PC-9 (cell line): ENCODE measurements around the gene AFAP1L1. TPM values are rescaled to one million over a fixed set of nuclear protein-coding genes. Genes with fewer than 3 reads are reported as not detected.

Experiments
- BruUV-seq: library from RNA; stranded (reverse); fragments of 400-500 nt; replicated peaks from 2 replicates; lab custom pipeline; 2021; lab: Mats Ljungman, UMichigan
- CTCF ChIA-PET: fragments of 300-600 bp; sonication (Branson Sonifier 250); formaldehyde crosslinking; loops from one replicate; lab custom pipeline; 2022; ENCODE audit warnings: antibody characterized with exemption; lab: Charles Lee
- POLR2A ChIA-PET: fragments of 300-600 bp; sonication (Branson Sonifier 250); formaldehyde crosslinking; loops from one replicate; lab custom pipeline; 2022; ENCODE audit warnings: antibody characterized with exemption; ENCODE audit not compliant: unreplicated experiment; lab: Charles Lee
- DNase-seq, 2 experiments: peaks; one replicate each; pipeline versions ENCODE4 v3.0.0 to v3.0.0-alpha.2; 2015 to 2022; ENCODE audit warnings: mixed read lengths in 1 of 2
- H2AFZ ChIP-seq: fragments of 200-600 bp; sonication (generic); 2 replicates; pipeline ENCODE4 v1.8.1; 2017; ENCODE audit warnings: antibody characterized with exemption
- H3F3A ChIP-seq: fragments of 200-600 bp; sonication (generic); 2 replicates; pipeline ENCODE4 v1.8.1; 2017; ENCODE audit warnings: antibody characterized with exemption, mild to moderate bottlenecking, low read depth; ENCODE audit not compliant: insufficient read depth
- H3K27ac ChIP-seq: fragments of 200-600 bp; sonication (generic); 2 replicates; pipeline ENCODE4 v1.6.1; 2016; ENCODE audit warnings: mixed run types
- H3K27me3 ChIP-seq: fragments of 200-600 bp; sonication (generic); 2 replicates; pipeline ENCODE4 v1.6.1; 2016; ENCODE audit warnings: low read depth, mixed run types; ENCODE audit not compliant: insufficient read depth
- H3K36me3 ChIP-seq: fragments of 200-600 bp; sonication (generic); 2 replicates; pipeline ENCODE4 v1.6.1; 2016; ENCODE audit warnings: low read depth, mixed run types
- H3K4me1 ChIP-seq: fragments of 200-600 bp; sonication (generic); replicated peaks from 2 replicates; pipeline ENCODE4 v1.6.1; 2016; ENCODE audit warnings: mixed run types; ENCODE audit not compliant: insufficient read depth
- H3K4me2 ChIP-seq: fragments of 200-600 bp; sonication (generic); 2 replicates; pipeline ENCODE4 v1.6.1; 2017; ENCODE audit warnings: mixed run types
- H3K4me3 ChIP-seq: fragments of 200-600 bp; sonication (generic); 2 replicates; pipeline ENCODE4 v1.6.1; 2016; ENCODE audit warnings: mixed run types
- H3K79me2 ChIP-seq: fragments of 200-600 bp; sonication (generic); 2 replicates; pipeline ENCODE4 v1.6.1; 2017; ENCODE audit warnings: low read depth, mixed run types
- H3K9me2 ChIP-seq: fragments of 200-600 bp; sonication (generic); 2 replicates; pipeline ENCODE4 v1.8.1; 2017; ENCODE audit warnings: mild to moderate bottlenecking; ENCODE audit not compliant: insufficient read depth
- H3K9me3 ChIP-seq: fragments of 200-600 bp; sonication (generic); 2 replicates; pipeline ENCODE4 v1.8.1; 2016; ENCODE audit warnings: low read depth; ENCODE audit not compliant: insufficient read depth
- H4K20me1 ChIP-seq: fragments of 200-600 bp; sonication (generic); 2 replicates; pipeline ENCODE4 v1.8.1; 2017; ENCODE audit not compliant: insufficient read depth
- EZH2 ChIP-seq: fragments of 200-600 bp; sonication (generic); IDR thresholded peaks from 2 replicates; pipeline ENCODE4 v1.8.0; 2017; ENCODE audit warnings: antibody characterized with exemption, low read depth
- intact Hi-C: fragments of 100-400 bp; cut with micrococcal nuclease; formaldehyde crosslinking; loops from one replicate; pipeline ENCODE4 v1.10.0; 2022; ENCODE audit not compliant: unreplicated experiment
- total RNA-seq: library from RNA; stranded (reverse); gene quantifications from 2 replicates; pipeline ENCODE4 v1.2.3, GENCODE V29; 2021
- TF ChIP-seq, protein P1 (sequence below): fragments of 200-600 bp; sonication (generic); conservative IDR thresholded peaks from 2 replicates; pipeline ENCODE4 v1.6.1; 2017; ENCODE audit warnings: mixed run types, antibody characterized with exemption, mild to moderate bottlenecking, moderate library complexity

AFAP1L1 gene
- total RNA-seq, 1 experiment from 2014 or later = 9.6 TPM

DNA sequence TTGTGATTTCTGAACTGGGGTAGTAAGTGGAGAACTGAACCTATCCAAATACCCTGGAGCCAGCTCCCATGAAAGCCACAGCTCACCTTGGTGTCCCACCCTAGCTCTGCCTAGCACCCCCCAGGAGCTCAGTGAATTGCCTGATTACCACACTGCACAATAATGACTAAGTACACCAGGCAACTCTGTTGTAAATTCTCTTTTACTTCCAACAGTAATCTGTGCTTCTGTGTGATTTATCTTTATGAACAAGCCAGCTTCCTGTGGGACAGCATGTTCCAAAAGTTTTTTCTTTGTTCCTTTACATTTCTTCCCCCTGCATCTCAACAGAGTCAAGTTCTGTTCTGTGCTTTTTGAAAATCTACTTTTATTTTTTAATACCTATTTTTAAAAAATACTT is 51.6 kb downstream of the AFAP1L1 start:
- Histone ChIP-seq H3K27me3 (no peaks in the 10 kb centered on the region), H3K9me2 (no peaks in the 10 kb centered on the region), H3F3A (no peaks in the 10 kb centered on the region), H2AFZ (no peak overlapping the region), H3K79me2 (no peaks in the 10 kb centered on the region), H4K20me1 (no peaks in the 10 kb centered on the region), H3K9me3 (no peaks in the 10 kb centered on the region), H3K4me1 (peaks cover 3% of the 10 kb centered on the region; the same call in 1 of the 2 replicates), H3K36me3 (no peaks in the 10 kb centered on the region), H3K4me2 (no peak overlapping the region), H3K27ac (no peak overlapping the region), H3K4me3 (no peak overlapping the region)
- BruUV-seq = no TSS peak
- ChIA-PET CTCF (interaction anchor here (0.8 kb wide), 1 partner anchor 22 kb away, joined by 3 read pairs; no protein-coding TSS in a partner anchor), POLR2A (interaction anchor here (0.7 kb wide), 1 partner anchor 200 kb away, joined by 3 read pairs; no protein-coding TSS in a partner anchor)
- intact Hi-C loops = loop anchor here (5.0 kb wide), 1 partner anchor 34 kb away; the partner anchor contains the start of gene PCYOX1L
- no peak for TF ChIP-seq EZH2
- TF ChIP-seq, protein P1, sequence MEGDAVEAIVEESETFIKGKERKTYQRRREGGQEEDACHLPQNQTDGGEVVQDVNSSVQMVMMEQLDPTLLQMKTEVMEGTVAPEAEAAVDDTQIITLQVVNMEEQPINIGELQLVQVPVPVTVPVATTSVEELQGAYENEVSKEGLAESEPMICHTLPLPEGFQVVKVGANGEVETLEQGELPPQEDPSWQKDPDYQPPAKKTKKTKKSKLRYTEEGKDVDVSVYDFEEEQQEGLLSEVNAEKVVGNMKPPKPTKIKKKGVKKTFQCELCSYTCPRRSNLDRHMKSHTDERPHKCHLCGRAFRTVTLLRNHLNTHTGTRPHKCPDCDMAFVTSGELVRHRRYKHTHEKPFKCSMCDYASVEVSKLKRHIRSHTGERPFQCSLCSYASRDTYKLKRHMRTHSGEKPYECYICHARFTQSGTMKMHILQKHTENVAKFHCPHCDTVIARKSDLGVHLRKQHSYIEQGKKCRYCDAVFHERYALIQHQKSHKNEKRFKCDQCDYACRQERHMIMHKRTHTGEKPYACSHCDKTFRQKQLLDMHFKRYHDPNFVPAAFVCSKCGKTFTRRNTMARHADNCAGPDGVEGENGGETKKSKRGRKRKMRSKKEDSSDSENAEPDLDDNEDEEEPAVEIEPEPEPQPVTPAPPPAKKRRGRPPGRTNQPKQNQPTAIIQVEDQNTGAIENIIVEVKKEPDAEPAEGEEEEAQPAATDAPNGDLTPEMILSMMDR = no peak
- DNase-seq = no peak

DNA sequence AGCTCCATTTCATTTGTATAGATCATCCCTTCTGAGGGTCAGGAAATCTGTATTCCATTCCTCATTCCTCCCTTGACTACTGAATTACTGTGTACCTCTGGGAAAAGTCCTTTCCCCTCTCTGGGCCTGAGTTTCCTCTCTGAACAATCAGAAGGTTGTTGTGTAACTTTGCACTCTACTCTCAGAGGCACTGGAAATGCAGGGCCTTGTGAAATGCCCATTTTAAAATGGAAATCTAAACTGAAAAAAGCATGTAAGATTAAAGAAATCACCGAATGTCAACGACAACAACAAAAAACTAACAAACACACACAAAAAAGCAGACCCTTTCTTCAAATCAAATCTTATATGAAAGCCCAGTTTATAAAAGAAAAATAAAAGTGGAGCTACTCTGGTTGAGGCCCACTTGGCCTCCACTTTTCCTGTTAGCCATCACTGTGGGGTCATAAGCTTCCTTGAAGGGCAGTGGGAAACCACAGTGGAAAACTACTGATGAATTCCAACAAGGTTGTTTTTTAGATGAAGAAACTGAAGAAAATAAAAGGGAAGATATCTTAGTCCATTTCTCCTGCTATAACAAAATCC is 52.1 kb downstream of the AFAP1L1 start:
- Histone ChIP-seq H3K27ac (no peak overlapping the region), H3K27me3 (no peaks in the 10 kb centered on the region), H3F3A (no peaks in the 10 kb centered on the region), H3K9me2 (no peaks in the 10 kb centered on the region), H4K20me1 (no peaks in the 10 kb centered on the region), H3K4me3 (no peak overlapping the region), H3K9me3 (no peaks in the 10 kb centered on the region), H3K79me2 (no peaks in the 10 kb centered on the region), H3K4me1 (peaks cover 3% of the 10 kb centered on the region; the same call in 1 of the 2 replicates), H3K4me2 (no peak overlapping the region), H3K36me3 (no peaks in the 10 kb centered on the region), H2AFZ (no peak overlapping the region)
- DNase-seq = no peak
- TF ChIP-seq, protein P1 = no peak
- no peak for TF ChIP-seq EZH2
- intact Hi-C loops = loop anchor here (5.0 kb wide), 1 partner anchor 34 kb away; the partner anchor contains the start of gene PCYOX1L
- ChIA-PET POLR2A (interaction anchor here (0.7 kb wide), 1 partner anchor 200 kb away, joined by 3 read pairs; no protein-coding TSS in a partner anchor), CTCF (interaction anchor here (0.8 kb wide), 1 partner anchor 21 kb away, joined by 3 read pairs; no protein-coding TSS in a partner anchor)
- BruUV-seq = no TSS peak

DNA sequence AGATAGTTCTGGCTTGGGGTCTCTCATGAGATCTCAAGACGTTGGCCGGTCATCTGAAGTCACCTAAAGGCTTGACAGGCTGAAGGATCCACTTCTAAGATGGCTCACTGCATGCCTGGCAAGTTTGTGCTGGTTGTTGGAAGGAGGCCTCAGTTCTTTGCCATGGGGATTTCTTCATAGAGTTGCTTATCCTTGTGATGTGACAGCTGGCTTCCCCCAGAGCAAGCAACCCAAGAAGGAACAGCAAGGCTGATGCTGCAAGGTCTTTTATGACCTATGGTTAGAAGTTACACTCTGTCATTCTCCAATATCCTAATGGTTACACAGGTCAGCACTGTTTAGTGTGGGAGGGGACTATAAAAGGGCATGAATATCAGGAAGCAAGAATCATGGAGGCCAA is 53.0 kb downstream of the AFAP1L1 start:
- no peak for DNase-seq
- no peak overlapping the region for H3K4me3 ChIP-seq
- H3F3A ChIP-seq = no peaks in the 10 kb centered on the region
- peaks cover 3% of the 10 kb centered on the region; the same call in 1 of the 2 replicates for H3K4me1 ChIP-seq
- H2AFZ ChIP-seq = no peak overlapping the region
- H3K4me2 ChIP-seq = no peak overlapping the region
- H3K9me3 ChIP-seq = no peaks in the 10 kb centered on the region
- H4K20me1 ChIP-seq = no peaks in the 10 kb centered on the region
- TF ChIP-seq EZH2 = no peak
- TF ChIP-seq, protein P1 = no peak
- intact Hi-C loops = loop anchor here (5.0 kb wide), 1 partner anchor 33 kb away; the partner anchor contains the start of gene PCYOX1L
- ChIA-PET POLR2A (no interaction called here), CTCF (interaction anchor here (0.6 kb wide), 1 partner anchor 244 kb away, joined by 3 read pairs; no protein-coding TSS in a partner anchor)
- no TSS peak for BruUV-seq
- no peaks in the 10 kb centered on the region for H3K36me3 ChIP-seq
- no peak overlapping the region for H3K27ac ChIP-seq
- no peaks in the 10 kb centered on the region for H3K27me3 ChIP-seq
- H3K79me2 ChIP-seq = no peaks in the 10 kb centered on the region
- no peaks in the 10 kb centered on the region for H3K9me2 ChIP-seq
